Measurements from ENCODE around the gene TTLL10.
"Not testable (repeated sequence)": the region's sequence is repeated elsewhere in the genome, so short reads cannot be mapped to it uniquely, and the experiment has no call there.

The TTLL10 gene

DNA sequence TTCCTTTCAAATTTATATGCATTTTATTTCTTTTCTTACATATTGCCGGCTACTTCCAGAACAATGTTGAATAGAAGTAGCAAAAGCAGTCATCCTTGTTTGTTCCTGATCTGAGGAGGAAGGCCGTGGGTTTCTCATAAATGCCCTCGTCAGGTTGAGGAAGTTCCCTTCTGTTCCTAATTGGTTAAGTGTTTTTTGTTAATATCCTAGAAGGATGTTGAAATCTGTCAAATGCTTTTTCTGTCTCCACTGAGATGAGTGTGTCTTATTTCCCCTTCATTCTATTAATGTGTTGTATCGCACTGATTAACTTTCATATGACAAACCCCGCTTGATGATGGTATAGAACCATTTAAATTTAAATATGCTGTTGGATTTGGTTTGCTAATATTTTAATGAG lies 15.4 kb downstream of the TTLL10 start:
- no peak overlapping the region for H3K4me3 ChIP-seq (ENCODE audit: insufficient read depth, low read length, poor library complexity, severe bottlenecking)
- H4K20me1 ChIP-seq (ENCODE audit: low read depth, low read length) = no peaks in the 10 kb centered on the region
- H3K36me3 ChIP-seq (ENCODE audit: low read length) = no peaks in the 10 kb centered on the region
- no peaks in the 10 kb centered on the region for H3K9me2 ChIP-seq (replicated peaks; ENCODE audit: insufficient read depth, low read length)
- no peak overlapping the region for H2AFZ ChIP-seq (ENCODE audit: low read depth, low read length, severe bottlenecking)
- TF ChIP-seq CTCF (IDR thresholded peaks at IDR 0.05; ENCODE audit: insufficient read depth, low read length, poor library complexity, severe bottlenecking) (no peak), EZH2phosphoT487 (conservative IDR thresholded peaks at IDR 0.05; ENCODE audit: low read length) (no peak)
- H3K9ac ChIP-seq (ENCODE audit: low read length) = no peak overlapping the region
- no peaks in the 10 kb centered on the region for H3K9me3 ChIP-seq (ENCODE audit: insufficient read depth, low read length)
- no peaks in the 10 kb centered on the region for H3K27me3 ChIP-seq (ENCODE audit: low read length)
- no peak overlapping the region for H3K4me2 ChIP-seq (ENCODE audit: low read depth, low read length, poor library complexity, severe bottlenecking)
- H3K27ac ChIP-seq (ENCODE audit: low read depth, low read length) = no peak overlapping the region
- no peaks in the 10 kb centered on the region for H3K79me2 ChIP-seq (ENCODE audit: insufficient read depth, low read length)
- no peaks in the 10 kb centered on the region for H3F3A ChIP-seq (ENCODE audit: insufficient read depth)

GRCh38 chr1:1191734-1192133 lies 18.1 kb downstream of the TTLL10 start:
- Histone ChIP-seq H3K9ac (ENCODE audit: low read length) (no peak overlapping the region), H2AFZ (ENCODE audit: low read depth, low read length, severe bottlenecking) (no peak overlapping the region), H3K36me3 (ENCODE audit: low read length) (no peaks in the 10 kb centered on the region), H4K20me1 (ENCODE audit: low read depth, low read length) (no peaks in the 10 kb centered on the region), H3K9me2 (replicated peaks; ENCODE audit: insufficient read depth, low read length) (no peaks in the 10 kb centered on the region), H3F3A (ENCODE audit: insufficient read depth) (no peaks in the 10 kb centered on the region), H3K4me3 (ENCODE audit: insufficient read depth, low read length, poor library complexity, severe bottlenecking) (no peak overlapping the region), H3K4me2 (ENCODE audit: low read depth, low read length, poor library complexity, severe bottlenecking) (no peak overlapping the region), H3K27ac (ENCODE audit: low read depth, low read length) (no peak overlapping the region), H3K9me3 (ENCODE audit: insufficient read depth, low read length) (no peaks in the 10 kb centered on the region), H3K79me2 (ENCODE audit: insufficient read depth, low read length) (no peaks in the 10 kb centered on the region), H3K27me3 (ENCODE audit: low read length) (no peaks in the 10 kb centered on the region)
- TF ChIP-seq CTCF (IDR thresholded peaks at IDR 0.05; ENCODE audit: insufficient read depth, low read length, poor library complexity, severe bottlenecking) = no peak
- TF ChIP-seq EZH2phosphoT487 (conservative IDR thresholded peaks at IDR 0.05; ENCODE audit: low read length) = no peak

- no peaks in the 10 kb centered on the region for H3K27me3 ChIP-seq (ENCODE audit: low read length)
- no peaks in the 10 kb centered on the region for H3K9me3 ChIP-seq (ENCODE audit: insufficient read depth, low read length)
- H3K36me3 ChIP-seq (ENCODE audit: low read length) = no peaks in the 10 kb centered on the region
- H3F3A ChIP-seq (ENCODE audit: insufficient read depth) = no peaks in the 10 kb centered on the region
- H3K4me2 ChIP-seq (ENCODE audit: low read depth, low read length, poor library complexity, severe bottlenecking) = no peak overlapping the region
- no peaks in the 10 kb centered on the region for H4K20me1 ChIP-seq (ENCODE audit: low read depth, low read length)
- no peak overlapping the region for H3K27ac ChIP-seq (ENCODE audit: low read depth, low read length)
- no peak for TF ChIP-seq EZH2phosphoT487 (conservative IDR thresholded peaks at IDR 0.05; ENCODE audit: low read length)
- no peak for TF ChIP-seq CTCF (IDR thresholded peaks at IDR 0.05; ENCODE audit: insufficient read depth, low read length, poor library complexity, severe bottlenecking)
- H3K9me2 ChIP-seq (replicated peaks; ENCODE audit: insufficient read depth, low read length) = no peaks in the 10 kb centered on the region
- H3K9ac ChIP-seq (ENCODE audit: low read length) = no peak overlapping the region
- no peaks in the 10 kb centered on the region for H3K79me2 ChIP-seq (ENCODE audit: insufficient read depth, low read length)
- no peak overlapping the region for H3K4me3 ChIP-seq (ENCODE audit: insufficient read depth, low read length, poor library complexity, severe bottlenecking)
- H2AFZ ChIP-seq (ENCODE audit: low read depth, low read length, severe bottlenecking) = no peak overlapping the region
Measured at GRCh38 chr1:1194723-1195122, 21.0 kb downstream of the TTLL10 start.

GRCh38 chr1:1195726-1196125 lies 22.0 kb downstream of the TTLL10 start:
- H3K27ac ChIP-seq (ENCODE audit: low read depth, low read length); H3K79me2 ChIP-seq (ENCODE audit: insufficient read depth, low read length); H3K36me3 ChIP-seq (ENCODE audit: low read length); H3K4me2 ChIP-seq (ENCODE audit: low read depth, low read length, poor library complexity, severe bottlenecking); H3K4me3 ChIP-seq (ENCODE audit: insufficient read depth, low read length, poor library complexity, severe bottlenecking); H3K9me2 ChIP-seq (replicated peaks; ENCODE audit: insufficient read depth, low read length); H4K20me1 ChIP-seq (ENCODE audit: low read depth, low read length); H3K27me3 ChIP-seq (ENCODE audit: low read length); H2AFZ ChIP-seq (ENCODE audit: low read depth, low read length, severe bottlenecking); H3K9ac ChIP-seq (ENCODE audit: low read length); H3F3A ChIP-seq (ENCODE audit: insufficient read depth); H3K9me3 ChIP-seq (ENCODE audit: insufficient read depth, low read length): not testable (repeated sequence)
